ENCODE data around the gene UVRAG. TPM values are rescaled to one million over a fixed set of nuclear protein-coding genes. Genes with fewer than 3 reads are reported as not detected.

UVRAG gene
- total RNA-seq, 1 experiment from 2014 or later, result 31.3 TPM

- Mint-ChIP-seq H3K27me3 (ENCODE audit: insufficient read depth, unreplicated experiment) (no peaks in the 10 kb centered on the region), H3K9me3 (ENCODE audit: unreplicated experiment) (no peaks in the 10 kb centered on the region)
- DNase-seq, result no peak
Measured at GRCh38 chr11:75775056-75775455, 40.0 kb upstream of the UVRAG start.

GRCh38 chr11:75776546-75776945 lies 38.5 kb upstream of the UVRAG start:
- H3K4me3 Mint-ChIP-seq (ENCODE audit: unreplicated experiment), result no peak overlapping the region
- H3K27ac Mint-ChIP-seq (ENCODE audit: unreplicated experiment), result no peak overlapping the region
- DNase-seq, result no peak
- no peaks in the 10 kb centered on the region for H3K27me3 Mint-ChIP-seq (ENCODE audit: insufficient read depth, unreplicated experiment)
- Histone ChIP-seq H3K27me3 (replicated peaks; ENCODE audit: control insufficient read depth, insufficient read depth, low read length) (no peaks in the 10 kb centered on the region), H3K36me3 (ENCODE audit: control insufficient read depth, insufficient read depth, low read length) (peaks cover 11% of the 10 kb centered on the region), H3K4me1 (peaks cover 11% of the 10 kb centered on the region), H3K9me3 (no peaks in the 10 kb centered on the region), H3K4me3 (ENCODE audit: low read depth, low read length) (no peak overlapping the region)
- H3K9me3 Mint-ChIP-seq (ENCODE audit: unreplicated experiment), result no peaks in the 10 kb centered on the region
- POLR2A ChIA-PET, result no interaction called here
- H3K4me1 Mint-ChIP-seq (ENCODE audit: low read depth, unreplicated experiment), result peaks cover 19% of the 10 kb centered on the region
- intact Hi-C loops (cut with micrococcal nuclease; ENCODE audit: unreplicated experiment), result no loop called here
- TF ChIP-seq, protein P1, sequence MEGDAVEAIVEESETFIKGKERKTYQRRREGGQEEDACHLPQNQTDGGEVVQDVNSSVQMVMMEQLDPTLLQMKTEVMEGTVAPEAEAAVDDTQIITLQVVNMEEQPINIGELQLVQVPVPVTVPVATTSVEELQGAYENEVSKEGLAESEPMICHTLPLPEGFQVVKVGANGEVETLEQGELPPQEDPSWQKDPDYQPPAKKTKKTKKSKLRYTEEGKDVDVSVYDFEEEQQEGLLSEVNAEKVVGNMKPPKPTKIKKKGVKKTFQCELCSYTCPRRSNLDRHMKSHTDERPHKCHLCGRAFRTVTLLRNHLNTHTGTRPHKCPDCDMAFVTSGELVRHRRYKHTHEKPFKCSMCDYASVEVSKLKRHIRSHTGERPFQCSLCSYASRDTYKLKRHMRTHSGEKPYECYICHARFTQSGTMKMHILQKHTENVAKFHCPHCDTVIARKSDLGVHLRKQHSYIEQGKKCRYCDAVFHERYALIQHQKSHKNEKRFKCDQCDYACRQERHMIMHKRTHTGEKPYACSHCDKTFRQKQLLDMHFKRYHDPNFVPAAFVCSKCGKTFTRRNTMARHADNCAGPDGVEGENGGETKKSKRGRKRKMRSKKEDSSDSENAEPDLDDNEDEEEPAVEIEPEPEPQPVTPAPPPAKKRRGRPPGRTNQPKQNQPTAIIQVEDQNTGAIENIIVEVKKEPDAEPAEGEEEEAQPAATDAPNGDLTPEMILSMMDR (IDR thresholded peaks at IDR 0.05; ENCODE audit: insufficient read depth in 1 of 2, low read depth in 1 of 2, low read length in 1 of 2, severe bottlenecking in 1 of 2, unreplicated experiment in 1 of 2), result no peak
- CTCF ChIA-PET, result interaction anchor here (1.4 kb wide), 1 partner anchor 10 kb away, joined by 3 read pairs; no protein-coding TSS in a partner anchor
- H3K36me3 Mint-ChIP-seq (ENCODE audit: insufficient read depth, unreplicated experiment), result no peaks in the 10 kb centered on the region
- no TSS peak for BruUV-seq (replicated peaks)

More at GRCh38 chr11:75775056-75775455, 40.0 kb upstream of the UVRAG start:
- Histone ChIP-seq H3K36me3 (ENCODE audit: control insufficient read depth, insufficient read depth, low read length) (peaks cover 10% of the 10 kb centered on the region), H3K4me1 (no peaks in the 10 kb centered on the region), H3K4me3 (ENCODE audit: low read depth, low read length) (no peak overlapping the region), H3K27me3 (replicated peaks; ENCODE audit: control insufficient read depth, insufficient read depth, low read length) (no peaks in the 10 kb centered on the region), H3K9me3 (no peaks in the 10 kb centered on the region)
- POLR2A ChIA-PET, result no interaction called here
- Mint-ChIP-seq H3K4me3 (ENCODE audit: unreplicated experiment) (no peak overlapping the region), H3K36me3 (ENCODE audit: insufficient read depth, unreplicated experiment) (no peaks in the 10 kb centered on the region), H3K27ac (ENCODE audit: unreplicated experiment) (no peak overlapping the region), H3K4me1 (ENCODE audit: low read depth, unreplicated experiment) (peaks cover 34% of the 10 kb centered on the region)
- TF ChIP-seq, protein P1 (IDR thresholded peaks at IDR 0.05; ENCODE audit: insufficient read depth in 1 of 2, low read depth in 1 of 2, low read length in 1 of 2, severe bottlenecking in 1 of 2, unreplicated experiment in 1 of 2), result no peak
- intact Hi-C loops (cut with micrococcal nuclease; ENCODE audit: unreplicated experiment), result no loop called here
- BruUV-seq (replicated peaks), result no TSS peak
- CTCF ChIA-PET, result interaction anchor here (1.7 kb wide), 1 partner anchor 11 kb away, joined by 7 read pairs; no protein-coding TSS in a partner anchor

DNA sequence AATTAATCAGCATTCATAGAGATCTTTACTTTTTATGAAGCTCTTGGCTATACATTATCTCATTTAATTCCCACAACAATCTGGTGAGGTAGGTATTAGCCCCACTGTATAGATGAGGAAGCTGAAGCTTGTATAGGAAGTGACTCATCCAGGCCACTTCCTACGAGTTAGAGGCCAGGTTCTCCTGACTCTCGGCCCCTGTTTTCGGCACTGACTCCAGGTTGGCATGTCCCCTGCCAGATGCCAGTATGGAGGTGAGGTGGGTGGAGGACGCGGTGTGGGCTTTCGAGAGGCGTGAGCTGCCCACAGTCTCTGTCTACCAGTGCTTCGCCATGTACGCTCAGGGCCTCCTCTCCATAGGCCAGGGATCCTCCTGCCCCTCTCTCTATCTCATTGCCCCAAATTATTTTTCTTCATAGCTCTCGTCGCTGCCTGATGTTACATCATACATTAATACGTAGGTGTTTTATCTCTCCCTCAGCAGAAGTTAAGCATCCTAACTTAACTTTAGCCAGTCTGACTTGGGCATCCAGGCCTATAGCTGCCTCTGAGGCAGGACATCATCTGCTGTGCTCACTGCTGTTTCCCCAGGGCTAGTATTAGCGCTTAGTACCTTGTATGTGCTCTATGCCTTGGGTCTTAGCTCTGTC lies 37.4 kb upstream of the UVRAG start:
- Mint-ChIP-seq H3K27me3 (ENCODE audit: insufficient read depth, unreplicated experiment) (no peaks in the 10 kb centered on the region), H3K9me3 (ENCODE audit: unreplicated experiment) (no peaks in the 10 kb centered on the region), H3K4me3 (ENCODE audit: unreplicated experiment) (no peak overlapping the region), H3K27ac (ENCODE audit: unreplicated experiment) (peak overlapping the region; percentile 19), H3K36me3 (ENCODE audit: insufficient read depth, unreplicated experiment) (no peaks in the 10 kb centered on the region), H3K4me1 (ENCODE audit: low read depth, unreplicated experiment) (peaks cover 16% of the 10 kb centered on the region)
- H3K36me3 ChIP-seq (ENCODE audit: control insufficient read depth, insufficient read depth, low read length), result peaks cover 13% of the 10 kb centered on the region
- intact Hi-C loops (cut with micrococcal nuclease; ENCODE audit: unreplicated experiment), result no loop called here
- TF ChIP-seq, protein P1 (IDR thresholded peaks at IDR 0.05; ENCODE audit: insufficient read depth in 1 of 2, low read depth in 1 of 2, low read length in 1 of 2, severe bottlenecking in 1 of 2, unreplicated experiment in 1 of 2), result no peak
- H3K9me3 ChIP-seq, result no peaks in the 10 kb centered on the region
- no peak overlapping the region for H3K4me3 ChIP-seq (ENCODE audit: low read depth, low read length)
- peaks cover 17% of the 10 kb centered on the region for H3K4me1 ChIP-seq
- no TSS peak for BruUV-seq (replicated peaks)
- DNase-seq, result no peak
- ChIA-PET POLR2A (no interaction called here), CTCF (interaction anchor here (1.4 kb wide), 1 partner anchor 9 kb away, joined by 3 read pairs; no protein-coding TSS in a partner anchor)
- H3K27me3 ChIP-seq (replicated peaks; ENCODE audit: control insufficient read depth, insufficient read depth, low read length), result no peaks in the 10 kb centered on the region

Measured in Caco-2 (cell line).